Dedifferentiated amniotic fluid mesenchymal stem cell (primary cell): ENCODE data around the gene MYEOV.

ENCODE experiments used
- DNase-seq: peaks from one replicate; pipeline ENCODE4 v3.0.0-alpha.2; 2016; ENCODE audit errors: extremely low spot score

Gene MYEOV

GRCh38 chr11:69286374-69287371, 7.3 kb upstream of the MYEOV start:
- no peak for DNase-seq

GRCh38 chr11:69287968-69288882, 5.7 kb upstream of the MYEOV start:
- DNase-seq = no peak

- DNase-seq = no peak
Observed at GRCh38 chr11:69288883-69289242, 5.1 kb upstream of the MYEOV start.

GRCh38 chr11:69290806-69291205, 3.1 kb upstream of the MYEOV start:
- DNase-seq = no peak

- DNase-seq = no peak
Observed at GRCh38 chr11:69291459-69292110, 2.4 kb upstream of the MYEOV start.

- DNase-seq = no peak
Observed at GRCh38 chr11:69292221-69292648, 1.7 kb upstream of the MYEOV start.

GRCh38 chr11:69293087-69293486, 868 bp upstream of the MYEOV start:
- DNase-seq = no peak

- no peak for DNase-seq
Observed at GRCh38 chr11:69294571-69295078, 670 bp downstream of the MYEOV start.

- DNase-seq = no peak
Observed at GRCh38 chr11:69295079-69295994, 1.4 kb downstream of the MYEOV start.

GRCh38 chr11:69295995-69296889, 2.3 kb downstream of the MYEOV start:
- DNase-seq = no peak

- peak; percentile 90 for DNase-seq
Observed at GRCh38 chr11:69296890-69297786, 3.2 kb downstream of the MYEOV start.

- DNase-seq = no peak
Observed at GRCh38 chr11:69297787-69298266, 3.9 kb downstream of the MYEOV start.

- peak; percentile 64 for DNase-seq
Observed at GRCh38 chr11:69298267-69299022, 4.5 kb downstream of the MYEOV start.

- DNase-seq = no peak
Observed at GRCh38 chr11:69299023-69299461, 5.1 kb downstream of the MYEOV start.

- DNase-seq = no peak
Observed at GRCh38 chr11:69299572-69299971, 5.6 kb downstream of the MYEOV start.

GRCh38 chr11:69300120-69301060, 6.4 kb downstream of the MYEOV start:
- DNase-seq = no peak
